ENCODE results near the gene ERRFI1.

Gene ERRFI1

GRCh38 chr1:8003438-8004112, 22.5 kb downstream of the ERRFI1 start:
- no peak for DNase-seq

- DNase-seq = no peak
Observed at GRCh38 chr1:8002921-8003320, 23.2 kb downstream of the ERRFI1 start.

GRCh38 chr1:8002329-8002910, 23.7 kb downstream of the ERRFI1 start:
- DNase-seq = no peak

- DNase-seq = no peak
Observed at GRCh38 chr1:7995437-7995836, 30.7 kb downstream of the ERRFI1 start.

- DNase-seq = no peak
Observed at GRCh38 chr1:7994827-7995226, 31.3 kb downstream of the ERRFI1 start.

- no peak for DNase-seq
Observed at GRCh38 chr1:7993593-7994479, 32.3 kb downstream of the ERRFI1 start.

- DNase-seq = no peak
Observed at GRCh38 chr1:7992885-7993284, 33.2 kb downstream of the ERRFI1 start.

GRCh38 chr1:7991504-7992440, 34.3 kb downstream of the ERRFI1 start:
- no peak for DNase-seq

GRCh38 chr1:7989762-7990428, 36.2 kb downstream of the ERRFI1 start:
- no peak for DNase-seq

GRCh38 chr1:7988576-7988975, 37.5 kb downstream of the ERRFI1 start:
- DNase-seq = no peak

GRCh38 chr1:7987528-7987927, 38.6 kb downstream of the ERRFI1 start:
- no peak for DNase-seq

- no peak for DNase-seq
Observed at GRCh38 chr1:7985851-7986612, 40.1 kb downstream of the ERRFI1 start.

GRCh38 chr1:7984811-7985210, 41.3 kb downstream of the ERRFI1 start:
- no peak for DNase-seq

- no peak for DNase-seq
Observed at GRCh38 chr1:7983086-7983778, 42.9 kb downstream of the ERRFI1 start.

GRCh38 chr1:7980984-7981383, 45.1 kb downstream of the ERRFI1 start:
- DNase-seq = no peak

GRCh38 chr1:7975212-7975865, 50.8 kb downstream of the ERRFI1 start:
- peak; percentile 37 for DNase-seq

- no peak for DNase-seq
Observed at GRCh38 chr1:7973086-7973485, 53.0 kb downstream of the ERRFI1 start.

- no peak for DNase-seq
Observed at GRCh38 chr1:7972285-7972684, 53.8 kb downstream of the ERRFI1 start.

- DNase-seq = no peak
Observed at GRCh38 chr1:7971024-7971423, 55.1 kb downstream of the ERRFI1 start.

- DNase-seq = no peak
Observed at GRCh38 chr1:7970246-7970645, 55.9 kb downstream of the ERRFI1 start.
